Chondrocyte (in vitro differentiated cells): Measurements from ENCODE around the gene SIRT7. TPM values are rescaled to one million over a fixed set of nuclear protein-coding genes. Genes with fewer than 3 reads are reported as not detected.
A peak's percentile ranks its signal among the peaks of the same experiment; 100 is the strongest.

Experiments used
- DNase-seq: peaks from one replicate; pipeline ENCODE4 v3.0.0; 2021; ENCODE audit warnings: mixed read lengths, low spot score
- H3K27ac Mint-ChIP-seq: one replicate; pipeline ENCODE4 v1.8.0; 2021; ENCODE audit warnings: mild to moderate bottlenecking, moderate library complexity, mixed read lengths; ENCODE audit not compliant: unreplicated experiment
- H3K27me3 Mint-ChIP-seq: 2 replicates; pipeline ENCODE4 v1.8.0; 2021; ENCODE audit warnings: low read depth, mixed read lengths
- H3K36me3 Mint-ChIP-seq: 2 replicates; pipeline ENCODE4 v1.8.0; 2021; ENCODE audit warnings: low read depth, mixed read lengths
- H3K4me1 Mint-ChIP-seq: 2 replicates; pipeline ENCODE4 v1.8.0; 2021; ENCODE audit warnings: low read depth, mild to moderate bottlenecking, mixed read lengths
- H3K4me3 Mint-ChIP-seq: one replicate; pipeline ENCODE4 v1.8.0; 2021; ENCODE audit warnings: mild to moderate bottlenecking, moderate library complexity, mixed read lengths; ENCODE audit not compliant: unreplicated experiment
- H3K9me3 Mint-ChIP-seq: 2 replicates; pipeline ENCODE4 v1.8.0; 2021; ENCODE audit warnings: low read depth, mixed read lengths
- total RNA-seq: library from RNA; stranded (reverse); gene quantifications from 3 replicates; pipeline ENCODE4 v1.2.1, GENCODE V29; 2021
- TF ChIP-seq, protein P1 (sequence below): fragments of 200-600 bp; sonication (generic); IDR thresholded peaks from 2 replicates; pipeline ENCODE4 v1.5.0; 2021; ENCODE audit warnings: antibody characterized with exemption, mild to moderate bottlenecking, moderate library complexity

The SIRT7 gene
- total RNA-seq, 1 donor from 2014 or later: 15.8 TPM

DNA sequence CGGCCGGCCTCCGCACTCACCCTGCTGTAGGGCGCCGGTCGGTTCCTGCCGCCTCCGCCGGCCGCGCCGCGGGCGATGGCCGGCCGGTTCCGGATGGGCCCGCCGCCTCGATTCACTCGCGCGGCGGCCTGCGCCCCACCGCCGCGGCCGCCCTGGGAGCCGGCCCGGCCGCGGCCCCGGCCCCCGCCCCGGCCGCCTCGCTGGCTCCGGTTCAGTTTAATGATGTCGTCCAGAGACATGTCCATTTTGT lies 26.7 kb downstream of the SIRT7 start:
- Mint-ChIP-seq H3K9me3 (no peaks in the 10 kb centered on the region), H3K27me3 (no peaks in the 10 kb centered on the region), H3K4me1 (peaks cover 33% of the 10 kb centered on the region), H3K4me3 (peak overlapping the region; percentile 86), H3K36me3 (peaks cover 21% of the 10 kb centered on the region), H3K27ac (peak overlapping the region; percentile 98)
- TF ChIP-seq, protein P1, sequence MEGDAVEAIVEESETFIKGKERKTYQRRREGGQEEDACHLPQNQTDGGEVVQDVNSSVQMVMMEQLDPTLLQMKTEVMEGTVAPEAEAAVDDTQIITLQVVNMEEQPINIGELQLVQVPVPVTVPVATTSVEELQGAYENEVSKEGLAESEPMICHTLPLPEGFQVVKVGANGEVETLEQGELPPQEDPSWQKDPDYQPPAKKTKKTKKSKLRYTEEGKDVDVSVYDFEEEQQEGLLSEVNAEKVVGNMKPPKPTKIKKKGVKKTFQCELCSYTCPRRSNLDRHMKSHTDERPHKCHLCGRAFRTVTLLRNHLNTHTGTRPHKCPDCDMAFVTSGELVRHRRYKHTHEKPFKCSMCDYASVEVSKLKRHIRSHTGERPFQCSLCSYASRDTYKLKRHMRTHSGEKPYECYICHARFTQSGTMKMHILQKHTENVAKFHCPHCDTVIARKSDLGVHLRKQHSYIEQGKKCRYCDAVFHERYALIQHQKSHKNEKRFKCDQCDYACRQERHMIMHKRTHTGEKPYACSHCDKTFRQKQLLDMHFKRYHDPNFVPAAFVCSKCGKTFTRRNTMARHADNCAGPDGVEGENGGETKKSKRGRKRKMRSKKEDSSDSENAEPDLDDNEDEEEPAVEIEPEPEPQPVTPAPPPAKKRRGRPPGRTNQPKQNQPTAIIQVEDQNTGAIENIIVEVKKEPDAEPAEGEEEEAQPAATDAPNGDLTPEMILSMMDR: no peak
- no peak for DNase-seq

DNA sequence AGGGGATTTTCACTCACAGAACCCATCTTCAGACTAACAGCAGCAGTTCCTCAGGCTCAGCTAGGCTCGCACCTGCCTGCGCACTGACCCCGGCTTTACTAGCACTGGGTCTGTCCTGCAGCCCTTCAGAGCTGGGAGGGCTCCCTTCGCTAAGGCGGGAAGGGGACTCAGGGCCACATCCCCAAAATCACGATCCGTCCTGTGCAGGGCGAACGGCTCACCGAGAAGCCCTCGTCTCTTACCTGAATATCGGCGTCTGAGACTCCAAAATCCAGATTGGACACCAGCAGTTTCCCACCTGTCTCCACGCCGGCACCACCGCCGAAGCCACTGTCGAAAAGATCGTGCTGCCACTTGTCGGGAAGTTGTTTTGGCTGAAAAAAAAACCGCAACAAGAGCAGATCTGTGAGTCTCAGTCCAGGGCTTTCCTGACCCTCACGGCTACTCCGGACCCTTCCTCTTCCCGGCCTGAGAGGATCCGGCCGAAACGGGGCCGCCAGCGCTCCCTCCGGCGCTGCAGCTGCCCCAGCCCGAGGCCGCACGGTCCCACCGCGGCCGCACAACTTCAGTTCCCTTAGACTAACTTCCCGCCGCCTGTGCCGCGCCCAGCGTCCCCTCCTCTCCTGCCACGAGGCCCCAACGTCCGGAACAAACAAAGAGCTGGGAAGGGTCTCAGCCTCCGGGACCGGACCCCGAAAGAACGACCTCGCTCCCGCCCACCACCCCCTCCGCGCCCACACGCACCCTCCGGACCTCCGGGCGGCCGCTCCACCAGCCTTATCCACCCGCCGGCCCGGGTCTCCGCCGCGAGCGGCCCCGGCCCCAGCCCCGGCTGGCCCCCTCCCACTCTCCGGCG lies 27.3 kb downstream of the SIRT7 start:
- DNase-seq: no peak

DNA sequence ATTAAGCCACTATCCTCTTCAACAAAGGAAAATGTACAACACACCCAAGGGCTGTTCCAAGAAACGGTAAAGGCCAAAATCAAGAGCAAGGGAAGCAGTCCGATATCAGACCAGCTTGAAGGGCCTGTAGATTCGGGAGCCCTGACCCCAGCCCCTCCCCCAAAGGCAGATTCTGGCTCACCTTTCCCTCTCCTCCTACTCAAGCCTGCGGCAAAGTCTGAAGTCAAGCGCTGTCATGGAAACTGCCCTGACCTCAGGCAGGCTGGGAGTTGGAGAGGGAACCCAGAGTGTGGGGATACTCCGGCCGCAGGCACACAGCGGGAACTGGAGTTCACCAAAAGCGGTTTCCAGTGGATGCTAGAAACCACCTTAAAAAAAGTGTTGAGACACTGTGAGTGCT lies 28.4 kb downstream of the SIRT7 start:
- Mint-ChIP-seq H3K4me1 (peaks cover 50% of the 10 kb centered on the region), H3K27ac (no peak overlapping the region), H3K36me3 (peaks cover 20% of the 10 kb centered on the region), H3K4me3 (peak overlapping the region; percentile 80), H3K27me3 (no peaks in the 10 kb centered on the region), H3K9me3 (no peaks in the 10 kb centered on the region)
- no peak for DNase-seq
- TF ChIP-seq, protein P1: no peak

More for the DNA sequence above, 27.3 kb downstream of the SIRT7 start:
- Mint-ChIP-seq H3K4me3 (peak overlapping the region; percentile 80), H3K27me3 (no peaks in the 10 kb centered on the region), H3K27ac (peak overlapping the region; percentile 93), H3K4me1 (peaks cover 39% of the 10 kb centered on the region), H3K9me3 (no peaks in the 10 kb centered on the region), H3K36me3 (peaks cover 21% of the 10 kb centered on the region)
- TF ChIP-seq, protein P1: no peak

DNA sequence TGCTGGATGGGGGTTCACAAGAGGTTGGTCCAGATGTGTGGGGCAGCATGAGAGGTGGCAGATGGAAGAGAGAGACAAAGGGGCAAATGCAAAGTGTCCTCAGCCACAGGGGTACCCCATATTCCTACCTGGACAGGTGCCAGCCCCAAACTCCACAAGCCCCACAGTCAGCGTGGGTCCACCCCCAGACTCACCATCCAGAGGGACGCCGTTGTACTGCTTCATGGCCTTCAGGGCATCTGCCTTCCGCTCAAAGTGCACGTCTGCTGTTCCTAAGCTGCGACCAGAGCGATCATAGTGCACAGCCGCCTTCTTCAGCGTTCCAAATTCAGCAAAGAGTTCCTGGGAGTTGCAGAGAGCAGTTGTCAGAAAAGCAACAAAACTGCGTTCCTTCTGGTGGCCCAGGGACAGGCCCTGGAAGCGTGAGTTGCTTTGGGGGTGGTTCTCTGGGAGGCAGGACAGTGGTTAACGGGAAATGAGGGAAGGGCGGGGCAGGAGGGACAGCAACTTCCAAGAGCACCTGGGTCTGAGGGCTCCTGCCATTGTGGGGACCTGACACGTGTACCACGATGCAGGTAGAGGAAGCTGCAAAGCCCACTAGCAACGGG lies 28.9 kb downstream of the SIRT7 start:
- H3K27me3 Mint-ChIP-seq: no peaks in the 10 kb centered on the region
- peaks cover 20% of the 10 kb centered on the region for H3K36me3 Mint-ChIP-seq
- H3K4me1 Mint-ChIP-seq: peaks cover 55% of the 10 kb centered on the region
- TF ChIP-seq, protein P1: no peak
- peak overlapping the region; percentile 44 for H3K4me3 Mint-ChIP-seq
- H3K9me3 Mint-ChIP-seq: no peaks in the 10 kb centered on the region
- no peak for DNase-seq
- peak overlapping the region; percentile 71 for H3K27ac Mint-ChIP-seq

DNA sequence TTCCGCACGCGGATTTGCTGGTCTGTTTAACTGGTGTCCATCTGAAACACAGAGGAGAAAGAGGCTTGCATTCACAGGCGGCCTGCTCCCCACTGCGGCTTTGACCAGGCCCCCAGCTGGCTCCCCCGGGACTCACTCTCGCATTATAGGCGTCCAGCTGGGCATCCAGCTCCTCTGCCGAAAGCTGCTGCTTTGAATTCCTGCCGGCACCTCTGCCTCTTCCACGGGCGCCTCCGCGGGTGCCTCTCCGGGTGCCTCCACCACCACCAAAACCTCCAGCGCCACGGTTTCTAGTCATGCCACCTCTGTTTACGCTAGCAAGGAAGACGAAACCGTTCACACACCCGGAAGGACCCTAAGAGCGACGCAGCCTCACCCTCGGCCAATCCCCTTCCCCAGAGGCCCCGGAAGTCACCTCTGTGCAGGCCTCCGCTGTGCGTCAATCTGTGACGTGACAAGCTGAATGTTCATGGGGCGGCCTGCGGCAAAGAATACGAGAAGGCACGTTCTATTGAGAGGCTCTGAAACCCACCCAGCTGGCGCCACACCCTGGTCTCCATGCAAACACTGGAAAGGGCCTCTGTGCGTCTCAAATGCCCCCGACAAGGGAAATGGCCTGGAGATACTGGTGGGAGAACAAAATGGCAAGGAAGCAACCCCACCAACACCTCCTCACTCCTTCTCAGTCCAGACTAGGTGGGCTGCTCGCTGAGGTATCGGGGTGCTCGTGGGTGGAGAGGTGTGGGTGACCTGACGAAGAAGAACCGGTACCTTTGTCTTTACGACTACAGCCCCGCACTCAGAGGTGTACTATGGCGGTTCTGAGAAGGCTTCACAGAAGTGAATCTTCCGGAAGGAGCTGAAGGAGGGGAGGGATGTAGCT lies 29.6 kb downstream of the SIRT7 start:
- Mint-ChIP-seq H3K27me3 (no peaks in the 10 kb centered on the region), H3K4me1 (peaks cover 56% of the 10 kb centered on the region), H3K9me3 (no peaks in the 10 kb centered on the region), H3K4me3 (no peak overlapping the region), H3K27ac (peak overlapping the region; percentile 71), H3K36me3 (peaks cover 20% of the 10 kb centered on the region)
- DNase-seq: no peak
- TF ChIP-seq, protein P1: no peak
